Left forelimb (tissue), 1 donor: Measurements from ENCODE around the gene COL4A2.

ENCODE experiments used
- DNase-seq: peaks from one replicate; pipeline ENCODE4 v3.0.0-alpha.2; 2018; ENCODE audit warnings: low spot score

COL4A2 gene

DNA sequence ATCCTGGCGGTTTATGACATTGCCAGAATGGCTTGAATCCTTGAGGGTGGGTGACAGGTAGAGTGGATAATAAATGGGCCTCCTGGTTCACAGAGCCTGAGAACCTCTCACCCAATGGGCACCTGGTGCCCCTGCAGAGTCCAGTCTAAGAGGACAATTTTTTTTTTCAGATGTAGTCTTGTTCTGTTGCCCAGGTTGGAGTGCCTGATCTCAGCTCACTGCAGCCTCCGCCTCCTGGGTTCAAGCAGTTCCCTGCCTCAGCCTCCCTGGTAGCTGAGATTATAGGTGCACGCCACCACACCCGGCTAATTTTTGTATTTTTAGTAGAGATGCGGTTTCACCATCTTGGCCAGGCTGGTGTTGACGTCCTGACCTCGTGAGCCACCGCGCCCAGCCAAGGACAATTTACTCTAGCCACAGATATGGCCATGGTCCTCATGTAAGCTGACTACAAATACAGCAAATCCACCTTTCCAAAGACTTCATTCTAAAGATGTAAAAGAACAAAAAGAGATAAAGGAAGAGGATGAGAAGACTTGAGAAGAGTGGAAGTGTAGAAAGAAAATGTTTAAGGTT is 33.0 kb downstream of the COL4A2 start:
- no peak for DNase-seq

DNA sequence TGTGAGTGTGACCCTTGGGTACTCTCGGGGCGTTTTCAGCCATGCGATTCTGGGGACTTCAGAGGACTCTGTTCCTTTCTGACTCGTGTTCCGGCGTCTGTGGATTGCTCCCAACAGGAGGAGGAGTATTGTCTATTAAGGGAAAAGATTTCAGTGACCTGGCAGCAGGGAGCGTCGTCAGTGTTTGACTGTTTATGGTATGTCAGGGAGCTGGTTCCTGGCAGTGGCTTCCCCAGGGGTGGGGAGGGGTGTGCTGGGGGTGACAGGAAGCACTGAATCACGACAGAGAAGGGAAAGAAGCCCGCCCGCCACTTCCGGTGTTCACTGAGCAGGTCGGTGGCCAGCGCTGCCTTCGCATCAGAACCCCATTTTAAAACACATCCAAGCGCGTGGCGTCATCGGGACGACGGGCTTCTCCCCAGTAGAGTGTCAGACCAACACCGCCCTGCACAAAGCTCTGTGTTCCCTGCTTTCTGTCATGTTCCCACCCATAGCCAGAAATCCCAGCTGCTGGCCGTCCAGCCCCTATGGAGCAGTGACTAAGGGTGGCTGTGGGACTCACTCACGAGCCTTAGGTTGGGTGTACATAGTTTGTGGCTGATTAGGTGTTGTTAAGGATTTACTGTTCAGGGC is 33.8 kb downstream of the COL4A2 start:
- DNase-seq = no peak

DNA sequence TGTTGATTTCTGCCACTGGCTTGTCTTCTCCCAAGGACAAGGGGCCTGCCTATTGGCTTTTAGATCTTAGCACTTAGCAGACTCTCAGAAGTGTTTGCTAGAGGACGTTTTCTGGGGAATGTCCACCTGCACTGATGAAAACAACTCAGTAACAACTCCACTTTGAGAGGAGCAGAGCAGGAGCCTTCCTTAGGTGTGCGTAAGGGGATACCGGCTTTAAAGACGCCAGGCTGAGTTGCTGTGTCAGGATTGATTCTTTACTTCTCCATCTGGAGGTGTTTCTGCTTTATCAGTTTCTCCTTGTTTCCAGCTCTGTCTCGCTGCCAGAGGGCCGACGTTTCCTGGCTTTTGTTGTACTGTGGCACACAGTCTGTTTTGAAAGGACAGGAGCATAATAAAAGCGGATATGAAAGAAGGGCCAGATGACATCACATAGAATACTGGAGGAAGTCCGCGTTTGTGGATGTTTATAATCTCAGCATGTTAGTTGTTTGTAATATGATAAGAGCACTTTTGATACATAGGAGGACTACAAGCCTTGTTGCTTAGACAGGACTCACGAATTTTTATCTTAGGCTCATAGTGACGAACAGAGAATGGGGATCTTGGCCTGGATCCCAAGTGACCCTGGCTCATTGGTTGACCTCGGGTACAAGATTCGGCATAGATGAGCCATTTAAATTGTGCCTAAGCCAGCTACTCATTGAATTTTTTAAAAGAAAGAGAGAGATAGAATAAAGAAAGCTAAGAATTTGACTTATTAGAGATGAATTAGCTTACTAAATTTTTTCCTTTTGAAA is 34.6 kb downstream of the COL4A2 start:
- DNase-seq = no peak

DNA sequence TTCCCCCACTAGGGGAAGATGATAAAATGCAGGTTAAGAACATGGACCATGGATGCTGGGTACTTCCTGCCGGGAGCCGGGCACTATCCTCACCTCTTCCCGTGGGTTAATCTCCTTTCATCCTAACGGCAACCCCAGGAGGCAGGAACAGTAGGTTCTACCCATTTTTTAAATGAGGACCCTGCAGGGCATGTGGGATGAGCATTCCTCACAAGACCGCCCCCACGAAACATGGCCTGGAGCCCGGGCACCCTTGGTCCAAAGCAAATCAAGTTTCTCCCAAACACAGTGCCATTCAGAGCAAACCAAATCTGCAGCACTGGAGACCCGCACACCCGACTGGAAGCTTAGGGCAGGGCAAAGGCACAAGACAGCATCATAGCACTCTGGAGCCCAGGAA is 35.4 kb downstream of the COL4A2 start:
- no peak for DNase-seq

DNA sequence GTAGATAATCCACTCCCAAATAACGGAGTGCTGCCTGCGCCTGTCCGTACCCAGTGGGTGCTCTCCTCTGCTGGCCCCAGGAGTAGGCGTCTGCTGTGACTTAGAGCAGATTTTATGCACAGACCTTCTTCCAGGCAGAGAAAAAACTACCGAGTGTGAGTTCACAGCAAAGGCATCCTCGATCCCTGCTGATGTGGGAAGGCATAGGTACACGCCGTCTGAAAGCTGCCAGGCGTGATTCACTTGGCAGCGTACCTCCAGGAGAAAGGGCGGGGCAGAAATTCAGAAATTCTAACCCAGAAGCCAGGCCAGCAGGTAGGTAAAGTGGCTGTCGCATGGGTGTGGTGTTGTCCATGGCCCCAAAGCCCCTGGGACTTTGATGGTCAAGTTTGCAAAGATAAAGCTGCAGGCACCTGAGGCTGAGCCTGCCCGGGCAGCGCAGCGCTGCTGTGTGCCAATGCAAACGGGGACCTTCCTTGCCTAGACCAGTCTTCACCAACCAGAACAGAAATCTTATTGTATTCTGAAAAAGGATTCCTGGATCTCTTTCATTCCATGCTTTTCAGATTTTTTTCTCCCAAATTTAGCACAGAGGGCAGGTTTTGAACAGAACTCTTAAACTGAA is 36.3 kb downstream of the COL4A2 start:
- no peak for DNase-seq

DNA sequence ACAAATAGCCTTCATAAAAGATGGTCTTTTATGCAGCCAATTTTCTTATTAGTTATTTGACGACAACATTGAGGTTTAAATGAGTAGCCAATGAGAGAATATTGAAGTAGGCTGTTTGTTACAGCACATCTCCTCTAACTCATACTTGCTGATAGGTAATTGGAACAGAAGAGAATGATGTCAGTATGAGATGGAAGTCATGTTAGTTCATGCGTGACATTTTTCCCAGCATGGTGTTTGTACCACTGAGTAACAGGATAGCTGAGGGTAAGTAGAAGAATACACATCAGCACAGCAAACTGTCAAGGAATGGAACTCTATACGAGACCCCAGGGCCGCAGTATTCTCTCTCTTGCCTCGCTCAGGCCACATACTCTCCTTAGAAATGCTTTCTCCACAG is 37.2 kb downstream of the COL4A2 start:
- no peak for DNase-seq

DNA sequence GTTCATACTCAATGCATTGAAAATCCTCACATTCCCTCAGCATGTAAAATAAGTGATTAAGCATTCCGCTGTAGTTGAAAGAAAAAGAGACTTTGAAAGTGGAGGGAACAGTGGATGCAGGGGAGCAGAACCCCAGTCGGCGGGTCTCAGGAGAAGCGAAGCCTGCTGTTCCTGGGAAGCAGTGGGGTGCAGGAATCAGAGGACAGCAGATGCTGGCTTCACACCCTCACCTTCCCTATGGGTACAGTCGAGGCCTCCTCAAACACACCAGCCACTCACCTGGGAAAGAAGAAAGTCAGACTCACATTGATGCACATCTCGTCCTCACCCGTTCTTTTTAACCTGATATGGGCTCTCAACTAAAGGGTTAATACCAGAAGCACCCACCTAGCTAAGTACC is 38.2 kb downstream of the COL4A2 start:
- DNase-seq = no peak

DNA sequence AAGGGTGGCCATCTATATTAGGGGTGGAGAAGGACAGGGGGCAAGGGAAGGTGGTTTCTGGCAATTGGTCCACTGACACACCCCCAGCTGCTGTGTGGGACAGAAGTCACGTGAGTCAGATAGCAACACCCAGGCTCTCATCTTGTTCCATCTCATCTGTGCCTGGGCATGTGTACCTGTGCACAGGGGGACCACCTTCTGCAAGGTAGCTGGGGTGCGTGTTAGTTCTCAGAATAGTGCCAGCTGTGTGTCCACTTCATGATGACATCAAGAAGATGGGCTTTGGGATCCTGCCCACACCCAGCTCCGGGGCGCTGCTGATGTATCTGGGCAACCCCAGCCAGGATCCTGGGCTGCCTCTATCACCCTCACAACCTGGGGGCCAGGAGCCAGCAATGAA is 38.6 kb downstream of the COL4A2 start:
- no peak for DNase-seq

DNA sequence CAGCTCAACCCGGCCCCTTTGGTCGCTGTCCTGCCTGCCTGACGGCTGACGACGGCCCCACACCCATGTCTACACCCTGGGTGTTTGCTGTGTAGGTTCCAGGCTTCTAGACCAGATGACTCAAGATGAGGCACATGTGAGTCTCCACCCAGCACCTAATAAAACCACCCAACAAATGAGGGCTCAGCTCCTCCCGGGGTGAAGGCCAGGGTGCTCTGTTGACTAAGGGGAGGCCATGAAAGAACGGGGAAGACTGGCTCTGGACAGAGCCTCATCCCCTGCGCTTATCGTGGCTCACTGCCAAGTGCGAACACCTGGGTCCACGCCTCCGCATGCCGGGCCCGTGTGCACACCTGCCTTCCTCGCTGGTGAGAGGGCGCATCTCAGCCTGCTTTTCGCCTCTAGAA is 39.6 kb downstream of the COL4A2 start:
- DNase-seq = no peak

DNA sequence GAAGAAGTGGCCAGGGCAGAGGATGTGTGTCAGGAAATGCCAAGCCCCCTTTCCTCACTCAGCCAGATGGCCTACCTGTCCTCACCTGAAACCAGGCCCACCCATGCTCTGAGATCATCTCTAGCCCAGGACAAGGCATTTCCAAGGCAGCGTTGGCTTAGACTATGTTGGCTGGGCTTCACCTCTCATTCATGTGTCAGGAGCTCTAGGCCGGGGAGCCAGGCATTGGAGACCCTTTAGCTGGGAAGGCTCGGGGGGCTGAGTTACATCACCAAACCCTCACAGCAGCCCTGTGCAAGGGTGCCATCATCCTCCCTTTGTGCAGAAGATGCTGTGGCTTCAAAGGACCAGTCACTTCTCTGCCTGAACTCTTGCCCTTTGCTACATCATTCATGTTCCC is 40.0 kb downstream of the COL4A2 start:
- no peak for DNase-seq

DNA sequence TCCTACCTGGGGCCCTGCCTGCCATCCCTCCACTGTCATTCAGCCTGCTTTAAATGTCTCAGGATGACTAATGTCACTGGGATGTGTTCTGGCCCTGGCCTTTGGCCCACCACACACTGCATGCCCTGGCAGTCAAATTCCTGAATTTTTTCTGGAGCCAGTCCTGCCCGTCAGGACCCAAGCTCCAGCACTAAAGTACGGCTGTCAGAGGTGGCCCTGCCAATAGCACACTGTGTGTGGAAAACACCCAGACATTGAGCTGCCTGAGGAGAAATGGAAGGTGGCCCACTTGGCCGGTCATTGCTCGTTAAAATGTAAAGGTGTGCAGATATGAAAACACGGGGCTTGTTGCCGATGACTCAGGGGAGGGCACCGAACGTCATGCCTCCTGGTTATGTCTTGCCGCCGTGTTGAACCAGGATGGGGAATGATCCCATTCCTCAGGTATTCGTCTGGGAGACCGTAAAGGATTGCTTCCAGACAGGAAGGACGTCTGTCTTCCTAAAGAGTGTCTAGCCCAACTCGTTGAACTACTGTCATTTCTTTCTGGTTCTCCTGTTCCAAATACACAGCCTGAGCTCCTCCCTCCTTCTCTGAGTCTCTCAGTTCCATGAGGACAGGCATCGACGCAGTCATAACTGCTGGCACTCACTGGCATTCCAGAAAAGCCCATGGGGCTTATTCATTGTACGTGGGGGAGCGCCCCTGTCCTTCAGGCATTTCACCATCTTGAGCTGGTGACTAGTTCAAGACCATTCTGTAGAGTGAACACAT is 40.6 kb downstream of the COL4A2 start:
- no peak for DNase-seq

DNA sequence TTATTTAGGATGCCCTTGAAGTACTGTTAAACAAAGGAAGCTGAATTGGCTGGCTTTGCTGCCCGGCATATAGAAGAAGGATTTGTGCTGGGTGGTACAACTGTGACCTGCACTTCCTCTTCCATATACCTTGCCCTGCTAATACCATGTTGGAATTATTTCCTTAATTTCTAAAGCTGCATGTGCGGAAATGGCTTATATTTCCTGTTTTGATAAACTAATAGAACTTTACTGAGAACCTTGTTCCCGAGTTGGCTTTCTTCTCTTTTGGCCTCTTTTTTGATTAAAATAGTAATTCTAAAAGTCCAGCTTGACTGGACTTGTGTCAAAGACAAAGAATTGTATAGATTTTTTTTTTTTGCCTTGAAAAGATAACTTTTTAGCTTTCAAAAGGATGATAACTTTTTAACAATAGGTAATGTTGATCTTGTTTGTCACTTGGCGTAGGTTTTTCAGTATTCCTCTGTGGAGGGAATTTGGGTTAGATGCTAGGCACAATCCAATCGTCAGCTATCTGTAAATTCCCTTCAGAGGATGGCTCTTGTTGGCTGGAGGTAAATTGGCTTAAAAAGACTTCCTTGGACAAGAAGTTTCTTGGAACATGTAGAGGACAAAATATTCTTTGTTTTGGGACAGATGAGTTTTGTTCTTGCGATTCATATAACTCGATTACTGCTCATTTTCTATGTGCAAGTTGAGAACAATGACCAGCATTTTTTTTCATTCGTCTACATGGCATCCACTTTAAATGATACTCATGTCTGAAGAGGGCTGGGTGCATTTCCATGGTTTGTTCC is 41.4 kb downstream of the COL4A2 start:
- peak; percentile 34 for DNase-seq

DNA sequence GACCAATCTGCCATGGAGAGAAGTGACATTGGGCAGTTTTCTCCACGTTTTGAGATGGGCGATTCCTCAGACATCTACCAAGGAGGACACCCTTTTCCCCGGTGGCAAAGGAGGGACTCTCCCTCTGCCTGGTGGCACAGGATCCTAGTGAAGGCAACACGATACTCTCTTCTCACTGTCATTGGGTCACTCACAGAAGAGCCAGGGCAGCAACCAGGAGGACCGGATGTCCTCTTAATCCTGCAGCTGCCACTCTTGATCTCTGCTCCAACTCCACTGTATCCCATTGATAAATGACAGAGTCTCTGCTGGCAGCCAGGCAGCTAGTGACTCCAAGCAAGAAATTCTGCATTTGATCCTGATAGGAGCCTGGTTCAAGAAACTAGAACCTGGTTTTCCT is 42.2 kb downstream of the COL4A2 start:
- peak; percentile 67 for DNase-seq

DNA sequence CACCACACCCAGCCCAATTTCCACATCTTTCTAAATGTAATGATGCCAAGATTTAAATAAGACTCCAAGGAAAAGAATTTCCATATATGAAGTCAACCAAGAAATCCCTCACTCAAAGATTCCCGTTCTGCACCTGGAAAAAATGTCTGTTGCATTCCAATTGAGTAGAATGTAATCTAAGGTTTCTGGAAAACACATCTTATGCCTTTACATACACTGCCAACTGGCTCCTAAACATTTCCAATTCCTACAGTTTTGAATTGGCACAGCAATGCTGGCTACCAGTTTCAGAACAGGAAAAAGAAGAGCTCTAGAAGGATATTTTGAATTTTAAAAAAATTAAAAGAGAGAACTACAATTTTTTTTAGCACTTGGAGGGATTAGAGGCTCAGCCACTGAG is 43.0 kb downstream of the COL4A2 start:
- DNase-seq = no peak

DNA sequence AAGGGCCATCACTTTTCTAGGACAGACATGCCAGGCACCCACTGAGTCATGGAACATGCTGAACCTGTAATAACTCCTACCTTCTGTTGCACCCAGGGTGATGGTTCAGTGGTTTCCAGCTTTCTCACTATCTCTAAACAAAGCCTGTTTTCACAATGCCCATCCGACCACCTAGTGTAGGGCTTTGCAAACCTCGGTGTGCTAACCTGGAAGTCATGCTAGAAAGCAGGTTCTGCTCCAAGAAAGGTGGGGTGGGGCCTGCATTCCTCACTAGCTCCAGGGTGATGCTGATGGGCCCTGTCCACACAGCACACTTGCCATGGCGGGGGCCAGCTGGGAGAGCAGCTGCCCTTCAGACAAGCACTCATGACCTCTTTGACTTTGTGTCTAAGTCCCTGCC is 43.4 kb downstream of the COL4A2 start:
- no peak for DNase-seq

DNA sequence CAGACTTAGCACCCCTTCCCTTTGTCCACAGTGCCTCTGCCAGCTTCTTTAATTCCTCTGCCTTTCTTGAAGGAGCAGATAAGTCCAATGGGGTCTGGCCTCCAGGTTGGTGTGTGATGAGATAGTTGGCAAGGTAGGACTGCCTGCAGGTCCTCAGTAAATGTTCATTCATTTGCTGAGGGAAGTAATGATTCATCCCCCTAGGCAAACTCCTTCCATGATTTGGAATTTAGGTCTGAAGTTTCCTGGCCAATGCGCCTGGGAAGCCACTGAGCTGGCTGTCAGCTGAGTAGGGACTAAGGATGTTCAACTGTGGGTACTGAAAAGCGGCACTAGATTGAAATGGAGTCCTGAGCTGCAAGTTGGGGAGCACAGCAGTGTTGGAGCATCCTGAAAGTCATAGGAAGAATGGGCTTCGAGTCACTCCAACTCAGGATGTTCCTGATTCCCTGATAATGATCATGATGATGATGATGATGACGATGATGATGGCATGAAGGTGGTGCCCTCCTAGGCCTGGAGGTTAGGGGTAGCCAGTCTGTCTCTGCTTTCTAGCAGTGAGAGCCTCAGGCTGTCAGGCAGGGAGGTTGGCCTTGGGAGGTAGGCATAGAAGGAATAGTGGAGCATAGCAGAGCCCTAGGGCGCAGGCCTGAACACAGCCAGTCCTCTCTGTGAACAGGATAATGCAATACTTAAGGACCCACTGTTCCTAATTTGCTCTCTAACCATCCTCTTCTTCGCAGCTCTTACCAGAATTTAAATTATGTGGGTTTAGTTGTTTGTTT is 44.7 kb downstream of the COL4A2 start:
- no peak for DNase-seq

DNA sequence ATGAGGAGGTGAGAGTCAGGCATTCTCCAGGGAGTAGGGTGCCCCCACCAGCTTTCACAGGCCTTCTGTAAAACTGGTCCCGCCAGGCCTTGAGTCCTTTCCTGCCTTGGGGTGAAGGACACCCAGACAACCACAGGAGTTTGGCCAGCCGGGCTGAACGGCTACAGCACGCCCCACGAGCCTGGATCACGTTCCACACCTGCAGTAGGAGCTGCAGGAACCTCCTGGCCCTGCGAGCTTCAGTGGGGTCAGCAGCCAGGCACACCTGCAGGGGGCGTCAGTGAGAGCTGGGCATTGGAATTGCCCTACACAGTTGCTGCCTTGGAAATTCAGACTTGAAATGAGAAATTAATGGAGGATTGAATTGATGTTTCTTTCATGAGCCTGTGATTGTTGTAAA is 45.7 kb downstream of the COL4A2 start:
- DNase-seq = peak; percentile 38

DNA sequence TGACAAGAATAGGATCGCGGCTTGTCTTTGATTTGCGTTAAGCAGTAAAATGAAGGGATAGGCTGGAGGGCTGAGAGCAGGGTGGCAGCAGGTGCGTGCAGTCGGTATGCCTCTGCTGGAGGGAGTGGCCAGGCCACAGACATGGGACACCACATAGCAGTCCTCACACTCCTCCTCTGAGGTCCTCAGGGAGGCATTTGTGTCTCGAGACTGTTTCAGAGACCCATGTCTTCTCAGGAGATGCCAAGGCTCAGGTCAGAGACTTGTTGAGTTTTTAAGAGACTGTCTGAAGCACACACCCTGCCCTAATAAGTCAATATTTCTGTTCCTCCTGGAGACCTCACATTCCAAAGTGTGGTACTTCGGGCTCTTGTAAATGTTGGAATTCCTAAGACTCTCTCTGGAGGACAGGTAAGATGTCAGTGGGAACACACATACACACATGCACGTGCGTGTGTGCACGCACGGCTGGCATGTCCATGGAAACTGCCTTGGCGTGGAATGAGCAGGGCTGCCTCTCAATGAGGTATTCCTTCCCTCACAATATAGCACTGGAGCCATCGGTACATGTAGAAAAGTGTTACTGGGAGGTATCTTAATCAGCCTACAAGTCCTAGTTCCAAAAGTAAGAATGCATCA is 46.4 kb downstream of the COL4A2 start:
- DNase-seq = no peak

DNA sequence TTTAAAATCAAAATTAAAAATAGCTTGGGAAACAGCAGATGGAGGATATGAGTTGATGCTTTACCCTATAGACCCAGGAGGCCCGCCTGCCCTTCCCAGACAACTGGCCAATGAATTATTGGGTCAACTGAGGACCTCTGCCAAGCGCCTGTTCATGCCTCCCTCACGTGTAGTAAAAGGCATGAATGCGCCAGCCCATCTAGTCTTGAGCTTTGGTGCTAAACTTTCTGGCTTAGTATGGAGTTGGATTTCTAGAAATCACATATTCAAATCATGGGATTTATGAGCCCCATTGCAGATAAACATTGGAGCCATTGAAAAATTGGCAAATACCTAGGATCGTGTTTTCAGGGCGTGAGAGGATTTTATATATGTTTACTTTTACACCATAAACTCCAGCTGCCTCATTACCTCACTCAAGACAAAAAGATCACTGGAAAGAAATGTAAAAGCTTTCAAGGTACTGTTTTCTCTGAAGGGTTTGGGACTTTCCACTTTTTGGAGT is 47.1 kb downstream of the COL4A2 start:
- no peak for DNase-seq
